ENCODE measurements around the gene SIGLEC9. TPM values are rescaled to one million over a fixed set of nuclear protein-coding genes. Genes with fewer than 3 reads are reported as not detected.

SIGLEC9 gene
- total RNA-seq, 1 experiment from 2014 or later = not detected

- RAD21 ChIA-PET (ENCODE audit: low non-redundant PET in 1 of 2, low total read pairs in 2 of 2, uncharacterized antibody in 2 of 2, unreplicated experiment in 2 of 2) = no interaction called here
- Histone ChIP-seq H3K79me2 (ENCODE audit: insufficient read depth, low read length) (no peaks in the 10 kb centered on the region), H3K9ac (ENCODE audit: low read length) (no peak overlapping the region), H3K36me3 (ENCODE audit: control insufficient read depth in 1 of 2, insufficient read depth in 2 of 2, low read length in 2 of 2) (no peaks in the 10 kb centered on the region), H3K4me2 (ENCODE audit: low read length) (no peak overlapping the region), H2AFZ (ENCODE audit: low read depth, low read length, poor library complexity, severe bottlenecking) (no peak overlapping the region), H4K20me1 (ENCODE audit: insufficient read depth) (no peaks in the 10 kb centered on the region), H3K27me3 (ENCODE audit: insufficient read depth, low read length) (0 out of 2 replicates have a peak, but pooled peaks cover 4% of the 10 kb centered on the region), H3K4me3 (replicated peaks in 1 of 2; ENCODE audit: low read depth in 1 of 2, low read length in 2 of 2) (no peak overlapping the region), H3K4me1 (ENCODE audit: control insufficient read depth in 1 of 2, insufficient read depth in 2 of 2, low read length in 2 of 2) (0 out of 4 replicates have a peak, but pooled peaks cover 0 to 2% of the 10 kb centered on the region in 2 experiments), H3K9me3 (ENCODE audit: control insufficient read depth in 1 of 2, insufficient read depth in 1 of 2, low read depth in 1 of 2, low read length in 2 of 2) (no peaks in the 10 kb centered on the region), H3K27ac (ENCODE audit: low read depth, low read length) (no peak overlapping the region), H3K9me2 (ENCODE audit: insufficient read depth) (no peaks in the 10 kb centered on the region)
- TF ChIP-seq SP1 (IDR thresholded peaks at IDR 0.05; ENCODE audit: low read depth) (no peak), POLR2A (IDR thresholded peaks at IDR 0.05; ENCODE audit: borderline replicate concordance, extremely low read depth, insufficient read depth, insufficient read length) (no peak), CTCF (IDR thresholded peaks at IDR 0.05 in 2 of 3, conservative IDR thresholded peaks at IDR 0.05 in 1 of 3; ENCODE audit: borderline replicate concordance in 1 of 3, insufficient read depth in 1 of 3, low read depth in 2 of 3, low read length in 2 of 3) (no peak), FOSL1 (IDR thresholded peaks at IDR 0.05; ENCODE audit: low read depth) (no peak), ELF1 (IDR thresholded peaks at IDR 0.05; ENCODE audit: borderline replicate concordance, low read depth) (no peak), EZH2phosphoT487 (IDR thresholded peaks at IDR 0.05; ENCODE audit: borderline replicate concordance) (no peak), CBX3 (IDR thresholded peaks at IDR 0.05; ENCODE audit: low read depth) (no peak), SIN3A (IDR thresholded peaks at IDR 0.05; ENCODE audit: low read depth) (no peak), RAD21 (IDR thresholded peaks at IDR 0.05; ENCODE audit: low read depth) (no peak), JUND (IDR thresholded peaks at IDR 0.05) (no peak), ATF3 (IDR thresholded peaks at IDR 0.05) (no peak), TCF7L2 (IDR thresholded peaks at IDR 0.05; ENCODE audit: borderline replicate concordance, extremely low read depth, insufficient read depth, insufficient read length) (no peak), POLR2AphosphoS5 (IDR thresholded peaks at IDR 0.05; ENCODE audit: low read depth, low read length) (no peak), CEBPB (IDR thresholded peaks at IDR 0.05; ENCODE audit: low read depth) (no peak), YY1 (IDR thresholded peaks at IDR 0.05; ENCODE audit: extremely low read depth, insufficient replicate concordance, low read depth, low read length) (no peak), ZNF274 (IDR thresholded peaks at IDR 0.05; ENCODE audit: low read depth, low read length) (no peak), ZBTB33 (IDR thresholded peaks at IDR 0.05; ENCODE audit: extremely low read depth, insufficient replicate concordance, low read length) (no peak), EGR1 (IDR thresholded peaks at IDR 0.05; ENCODE audit: low read depth) (no peak), SRF (IDR thresholded peaks at IDR 0.05; ENCODE audit: low read depth) (no peak)
- POLR2A ChIA-PET = no interaction called here
- intact Hi-C loops (cut with micrococcal nuclease) = no loop called here
- no TSS peak for BruUV-seq (replicated peaks)
- CTCF ChIA-PET = no interaction called here
- ATAC-seq = no peak
- DNase-seq (ENCODE audit: low read depth, low spot score) = no peak
These were observed 842 bp downstream of the SIGLEC9 start for GRCh38 chr19:51125421-51126075.

All from HCT116 (cell line).